SK-N-SH treated with all-trans-retinoic acid at 6 μM for 48 hours (cell line): ENCODE results near the gene ATP2B1.

ENCODE experiments used
- CSRNP3 ChIP-seq: fragments of 250-450 bp; sonication (Bioruptor Pico); IDR thresholded peaks from 2 replicates; pipeline ENCODE4 v1.5.1; 2021; ENCODE audit warnings: mild to moderate bottlenecking, moderate library complexity
- PATZ1 ChIP-seq: fragments of 250-450 bp; sonication (Bioruptor Pico); IDR thresholded peaks from 2 replicates; pipeline ENCODE4 v1.8.0; 2020; ENCODE audit warnings: mild to moderate bottlenecking, moderate library complexity, borderline replicate concordance
- TOX ChIP-seq: fragments of 250-450 bp; sonication (Bioruptor Pico); IDR thresholded peaks from 2 replicates; pipeline ENCODE4 v1.8.0; 2021; ENCODE audit warnings: mild to moderate bottlenecking, moderate library complexity, borderline replicate concordance

GRCh38 chr12:89621521-89621920 is 87.1 kb downstream of the ATP2B1 start:
- TF ChIP-seq CSRNP3 (CRISPR knock-in tag): no peak
- no peak for TF ChIP-seq PATZ1 (CRISPR knock-in tag)
- TF ChIP-seq TOX (CRISPR knock-in tag): no peak
